ENCODE results near the gene PTGER1. TPM values are rescaled to one million over a fixed set of nuclear protein-coding genes. Genes with fewer than 3 reads are reported as not detected.

Gene PTGER1
- polyA plus RNA-seq, 1 donor (not counting 4 experiments of a cell fraction or from before 2014, with no cell fraction given): not detected

- no peak overlapping the region for H3K27ac ChIP-seq (ENCODE audit: control insufficient read depth, insufficient read depth, low read length)
- H3K27me3 ChIP-seq (ENCODE audit: control insufficient read depth, extremely low read depth, insufficient read depth, low read length): no peaks in the 10 kb centered on the region
- H3K36me3 ChIP-seq (ENCODE audit: control insufficient read depth in 2 of 2, extremely low read depth in 1 of 2, insufficient read depth in 2 of 2, low read length in 2 of 2): peaks cover 24 to 35% of the 10 kb centered on the region in 2 experiments
- peak overlapping the region; percentile 99 for H3K9ac ChIP-seq (ENCODE audit: control insufficient read depth, extremely low read depth, insufficient read depth, low read length)
- peak overlapping the region; percentile 94 for H3K4me2 ChIP-seq (ENCODE audit: control insufficient read depth, extremely low read depth, insufficient read depth, low read depth, low read length)
- DNase-seq (ENCODE audit: low read depth, low spot score) (no peak), FAIRE-seq (no peak)
- no peaks in the 10 kb centered on the region for H3K9me3 ChIP-seq (ENCODE audit: control insufficient read depth, low read depth, low read length)
- no peak for TF ChIP-seq EZH2 (IDR thresholded peaks at IDR 0.05; ENCODE audit: low read length)
- no peak for TF ChIP-seq CTCF (optimal IDR thresholded peaks at IDR 0.05 in 1 of 3, IDR thresholded peaks at IDR 0.05 in 1 of 3, conservative IDR thresholded peaks at IDR 0.05 in 1 of 3; ENCODE audit: extremely low read depth in 1 of 3, insufficient read depth in 2 of 3, low read length in 3 of 3)
- peaks cover 31% of the 10 kb centered on the region for H3K79me2 ChIP-seq (ENCODE audit: control insufficient read depth, insufficient read depth, low read length)
- dilution Hi-C loops (cut with MboI; ENCODE audit: extremely low pct_ligation_motif_present, low sequenced_read_pairs): no loop called here
- H4K20me1 ChIP-seq (ENCODE audit: control insufficient read depth, extremely low read depth, insufficient read depth, low read length): peaks cover 24% of the 10 kb centered on the region
- H2AFZ ChIP-seq (ENCODE audit: control insufficient read depth, low read length): no peak overlapping the region
- peaks cover 41% of the 10 kb centered on the region for H3K4me1 ChIP-seq (ENCODE audit: control insufficient read depth, extremely low read depth, insufficient read depth, low read length)
- peaks cover 4% of the 10 kb centered on the region for H3K9me1 ChIP-seq (ENCODE audit: control insufficient read depth, extremely low read depth, insufficient read depth, low read length)
- H3K4me3 ChIP-seq (ENCODE audit: control insufficient read depth in 2 of 3, extremely low read depth in 1 of 3, insufficient read depth in 2 of 3, low read depth in 1 of 3, low read length in 3 of 3): peak overlapping the region; percentile 83 to 99 (median 90)
Observed at GRCh38 chr19:14515501-14516047, 40.4 kb upstream of the PTGER1 start.

- Histone ChIP-seq H3K4me1 (ENCODE audit: control insufficient read depth, extremely low read depth, insufficient read depth, low read length) (peaks cover 35% of the 10 kb centered on the region), H2AFZ (ENCODE audit: control insufficient read depth, low read length) (no peak overlapping the region), H3K36me3 (ENCODE audit: control insufficient read depth in 2 of 2, extremely low read depth in 1 of 2, insufficient read depth in 2 of 2, low read length in 2 of 2) (peaks cover 24 to 35% of the 10 kb centered on the region in 2 experiments), H3K79me2 (ENCODE audit: control insufficient read depth, insufficient read depth, low read length) (peaks cover 31% of the 10 kb centered on the region), H3K9ac (ENCODE audit: control insufficient read depth, extremely low read depth, insufficient read depth, low read length) (no peak overlapping the region), H3K27ac (ENCODE audit: control insufficient read depth, insufficient read depth, low read length) (no peak overlapping the region), H3K27me3 (ENCODE audit: control insufficient read depth, extremely low read depth, insufficient read depth, low read length) (no peaks in the 10 kb centered on the region), H3K4me2 (ENCODE audit: control insufficient read depth, extremely low read depth, insufficient read depth, low read depth, low read length) (no peak overlapping the region), H4K20me1 (ENCODE audit: control insufficient read depth, extremely low read depth, insufficient read depth, low read length) (peaks cover 24% of the 10 kb centered on the region), H3K9me1 (ENCODE audit: control insufficient read depth, extremely low read depth, insufficient read depth, low read length) (no peaks in the 10 kb centered on the region), H3K9me3 (ENCODE audit: control insufficient read depth, low read depth, low read length) (no peaks in the 10 kb centered on the region), H3K4me3 (ENCODE audit: control insufficient read depth in 2 of 3, extremely low read depth in 1 of 3, insufficient read depth in 2 of 3, low read depth in 1 of 3, low read length in 3 of 3) (no peak overlapping the region)
- no peak for TF ChIP-seq EZH2 (IDR thresholded peaks at IDR 0.05; ENCODE audit: low read length)
- TF ChIP-seq CTCF (optimal IDR thresholded peaks at IDR 0.05 in 1 of 3, IDR thresholded peaks at IDR 0.05 in 1 of 3, conservative IDR thresholded peaks at IDR 0.05 in 1 of 3; ENCODE audit: extremely low read depth in 1 of 3, insufficient read depth in 2 of 3, low read length in 3 of 3): no peak
- DNase-seq (ENCODE audit: low read depth, low spot score): no peak
- dilution Hi-C loops (cut with MboI; ENCODE audit: extremely low pct_ligation_motif_present, low sequenced_read_pairs): no loop called here
- no peak for FAIRE-seq
Observed at GRCh38 chr19:14514215-14514863, 39.2 kb upstream of the PTGER1 start.

All from keratinocyte (primary cell).